ENCODE measurements around the gene RASAL1.

The RASAL1 gene

GRCh38 chr12:113071135-113072112 lies 64.1 kb downstream of the RASAL1 start:
- DNase-seq = no peak

GRCh38 chr12:113070117-113070906 lies 65.2 kb downstream of the RASAL1 start:
- no peak for DNase-seq

- DNase-seq = no peak
Observed at GRCh38 chr12:113069751-113070116, 65.8 kb downstream of the RASAL1 start.

- no peak for DNase-seq
Observed at GRCh38 chr12:113069149-113069548, 66.4 kb downstream of the RASAL1 start.

GRCh38 chr12:113067987-113068935 lies 67.3 kb downstream of the RASAL1 start:
- DNase-seq = no peak

- no peak for DNase-seq
Observed at GRCh38 chr12:113066813-113067400, 68.7 kb downstream of the RASAL1 start.

- DNase-seq = no peak
Observed at GRCh38 chr12:113065126-113066007, 70.2 kb downstream of the RASAL1 start.

GRCh38 chr12:113064395-113065125 lies 71.0 kb downstream of the RASAL1 start:
- no peak for DNase-seq

- no peak for DNase-seq
Observed at GRCh38 chr12:113063396-113064350, 71.9 kb downstream of the RASAL1 start.

GRCh38 chr12:113062502-113063395 lies 72.8 kb downstream of the RASAL1 start:
- DNase-seq = no peak

GRCh38 chr12:113061061-113061694 lies 74.4 kb downstream of the RASAL1 start:
- DNase-seq = no peak

GRCh38 chr12:113060336-113060960 lies 75.1 kb downstream of the RASAL1 start:
- no peak for DNase-seq

- DNase-seq = no peak
Observed at GRCh38 chr12:113059071-113059595, 76.4 kb downstream of the RASAL1 start.

- no peak for DNase-seq
Observed at GRCh38 chr12:113058553-113058952, 77.0 kb downstream of the RASAL1 start.

GRCh38 chr12:113057565-113058485 lies 77.7 kb downstream of the RASAL1 start:
- DNase-seq = no peak
